ENCODE results near the gene NUP160. TPM values are rescaled to one million over a fixed set of nuclear protein-coding genes. Genes with fewer than 3 reads are reported as not detected.
"Not testable (repeated sequence)": the region's sequence is repeated elsewhere in the genome, so short reads cannot be mapped to it uniquely, and the experiment has no call there.

The NUP160 gene, protein sequence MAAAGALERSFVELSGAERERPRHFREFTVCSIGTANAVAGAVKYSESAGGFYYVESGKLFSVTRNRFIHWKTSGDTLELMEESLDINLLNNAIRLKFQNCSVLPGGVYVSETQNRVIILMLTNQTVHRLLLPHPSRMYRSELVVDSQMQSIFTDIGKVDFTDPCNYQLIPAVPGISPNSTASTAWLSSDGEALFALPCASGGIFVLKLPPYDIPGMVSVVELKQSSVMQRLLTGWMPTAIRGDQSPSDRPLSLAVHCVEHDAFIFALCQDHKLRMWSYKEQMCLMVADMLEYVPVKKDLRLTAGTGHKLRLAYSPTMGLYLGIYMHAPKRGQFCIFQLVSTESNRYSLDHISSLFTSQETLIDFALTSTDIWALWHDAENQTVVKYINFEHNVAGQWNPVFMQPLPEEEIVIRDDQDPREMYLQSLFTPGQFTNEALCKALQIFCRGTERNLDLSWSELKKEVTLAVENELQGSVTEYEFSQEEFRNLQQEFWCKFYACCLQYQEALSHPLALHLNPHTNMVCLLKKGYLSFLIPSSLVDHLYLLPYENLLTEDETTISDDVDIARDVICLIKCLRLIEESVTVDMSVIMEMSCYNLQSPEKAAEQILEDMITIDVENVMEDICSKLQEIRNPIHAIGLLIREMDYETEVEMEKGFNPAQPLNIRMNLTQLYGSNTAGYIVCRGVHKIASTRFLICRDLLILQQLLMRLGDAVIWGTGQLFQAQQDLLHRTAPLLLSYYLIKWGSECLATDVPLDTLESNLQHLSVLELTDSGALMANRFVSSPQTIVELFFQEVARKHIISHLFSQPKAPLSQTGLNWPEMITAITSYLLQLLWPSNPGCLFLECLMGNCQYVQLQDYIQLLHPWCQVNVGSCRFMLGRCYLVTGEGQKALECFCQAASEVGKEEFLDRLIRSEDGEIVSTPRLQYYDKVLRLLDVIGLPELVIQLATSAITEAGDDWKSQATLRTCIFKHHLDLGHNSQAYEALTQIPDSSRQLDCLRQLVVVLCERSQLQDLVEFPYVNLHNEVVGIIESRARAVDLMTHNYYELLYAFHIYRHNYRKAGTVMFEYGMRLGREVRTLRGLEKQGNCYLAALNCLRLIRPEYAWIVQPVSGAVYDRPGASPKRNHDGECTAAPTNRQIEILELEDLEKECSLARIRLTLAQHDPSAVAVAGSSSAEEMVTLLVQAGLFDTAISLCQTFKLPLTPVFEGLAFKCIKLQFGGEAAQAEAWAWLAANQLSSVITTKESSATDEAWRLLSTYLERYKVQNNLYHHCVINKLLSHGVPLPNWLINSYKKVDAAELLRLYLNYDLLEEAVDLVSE (N-terminal part only)
- 10 to 100 TPM; 76.6 to 86.7 (median 80.4) TPM for total RNA-seq

DNA sequence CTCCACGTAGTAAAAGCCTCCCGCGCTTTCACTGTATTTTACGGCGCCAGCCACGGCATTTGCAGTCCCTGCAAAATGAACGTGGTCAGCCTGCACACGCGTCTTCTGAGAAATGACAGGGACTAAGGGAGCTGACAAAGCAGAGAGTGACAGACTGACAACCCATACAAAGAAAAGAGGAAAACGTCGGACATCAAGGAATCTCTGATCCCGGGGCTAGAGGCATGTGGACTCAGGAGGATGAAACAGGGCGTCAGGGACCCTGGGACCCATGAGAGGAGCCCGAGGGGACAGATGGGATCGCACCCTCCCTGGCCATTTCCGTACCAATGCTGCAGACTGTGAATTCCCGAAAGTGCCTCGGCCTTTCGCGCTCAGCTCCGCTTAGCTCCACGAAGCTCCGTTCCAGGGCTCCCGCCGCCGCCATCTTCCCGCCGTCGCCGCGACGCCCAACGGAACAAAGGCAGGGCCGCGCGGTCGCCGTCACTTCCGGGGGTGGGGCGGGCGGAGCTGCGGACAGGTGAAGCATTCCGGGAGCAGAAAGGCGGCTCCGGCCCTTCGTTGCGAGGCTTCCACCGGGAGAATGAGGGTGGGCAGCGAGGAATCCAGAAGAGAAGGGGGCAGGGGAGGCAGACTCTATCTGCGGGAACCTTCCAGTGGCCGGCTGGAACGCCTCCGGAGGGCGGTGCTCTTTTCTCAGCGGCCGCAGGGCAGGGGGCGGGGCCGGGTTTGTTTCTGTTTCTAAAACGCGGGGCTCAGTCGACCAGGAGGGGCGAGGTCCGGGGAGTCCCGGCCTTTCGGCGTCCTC, at the start of gene NUP160:
NUP160 (minus strand) TSS at position 459 of the 808 bp plus-strand sequence; CDS start at position 427, 32 bp downstream.
- no peaks in the 10 kb centered on the region for H3K9me3 Mint-ChIP-seq
- peak within 1 kb of the TSS; percentile 97 for H3K4me3 Mint-ChIP-seq
- DNase-seq, result peak; percentile 83
- H3K36me3 Mint-ChIP-seq (ENCODE audit: insufficient read depth), result peaks cover 16% of the 10 kb centered on the region
- H3K4me1 Mint-ChIP-seq (ENCODE audit: low read depth), result peaks cover 54% of the 10 kb centered on the region
- peak; percentile 92 to 94 for ATAC-seq
- H3K27me3 Mint-ChIP-seq (ENCODE audit: low read depth), result no peaks in the 10 kb centered on the region

DNA sequence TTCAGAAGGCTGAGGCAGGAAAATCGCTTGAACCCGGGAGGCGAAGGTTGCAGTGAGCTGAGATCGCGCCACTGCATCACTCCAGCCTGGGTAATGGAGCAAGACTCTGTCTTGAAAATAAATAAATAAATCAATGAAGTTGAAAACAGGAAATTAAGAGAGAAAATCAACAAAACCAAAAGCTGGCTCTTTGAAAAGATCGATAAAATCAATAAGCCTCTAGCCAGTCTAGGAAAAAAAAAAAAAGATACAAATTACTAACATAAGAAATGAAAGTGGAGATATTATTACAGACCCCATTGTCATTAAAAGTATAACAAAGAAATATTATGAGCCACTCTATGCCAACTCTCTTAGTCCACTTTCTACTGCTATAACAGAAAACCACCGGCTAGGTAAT, 48.0 kb upstream of the NUP160 start:
- Mint-ChIP-seq H3K36me3 (ENCODE audit: insufficient read depth) (no peaks in the 10 kb centered on the region), H3K4me3 (no peak overlapping the region), H3K4me1 (ENCODE audit: low read depth) (peaks cover 11% of the 10 kb centered on the region), H3K27me3 (ENCODE audit: low read depth) (no peaks in the 10 kb centered on the region), H3K9me3 (no peaks in the 10 kb centered on the region)
- DNase-seq (no peak), ATAC-seq (no peak)

DNA sequence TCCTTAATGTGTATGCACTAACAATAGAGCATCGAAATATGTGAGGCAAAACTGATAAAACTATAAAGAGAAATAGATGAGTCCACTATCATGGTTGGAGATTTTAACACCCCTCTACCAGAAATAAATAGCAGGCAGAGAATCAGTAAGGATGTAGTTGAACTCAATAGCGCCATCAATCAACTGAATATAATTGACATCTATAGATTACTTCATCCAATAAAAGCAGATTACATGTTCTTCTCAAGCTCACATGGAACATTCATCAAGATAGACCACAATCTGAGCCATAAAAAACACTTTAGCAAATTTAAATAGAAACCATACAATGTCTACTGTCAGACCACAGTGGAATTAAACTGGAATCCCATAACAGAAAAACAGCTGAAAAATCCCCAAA, 46.9 kb upstream of the NUP160 start:
- peaks cover 11% of the 10 kb centered on the region for H3K4me1 Mint-ChIP-seq (ENCODE audit: low read depth)
- no peaks in the 10 kb centered on the region for H3K36me3 Mint-ChIP-seq (ENCODE audit: insufficient read depth)
- no peak for DNase-seq
- no peaks in the 10 kb centered on the region for H3K9me3 Mint-ChIP-seq
- no peak overlapping the region for H3K4me3 Mint-ChIP-seq
- no peaks in the 10 kb centered on the region for H3K27me3 Mint-ChIP-seq (ENCODE audit: low read depth)
- ATAC-seq, result no peak

DNA sequence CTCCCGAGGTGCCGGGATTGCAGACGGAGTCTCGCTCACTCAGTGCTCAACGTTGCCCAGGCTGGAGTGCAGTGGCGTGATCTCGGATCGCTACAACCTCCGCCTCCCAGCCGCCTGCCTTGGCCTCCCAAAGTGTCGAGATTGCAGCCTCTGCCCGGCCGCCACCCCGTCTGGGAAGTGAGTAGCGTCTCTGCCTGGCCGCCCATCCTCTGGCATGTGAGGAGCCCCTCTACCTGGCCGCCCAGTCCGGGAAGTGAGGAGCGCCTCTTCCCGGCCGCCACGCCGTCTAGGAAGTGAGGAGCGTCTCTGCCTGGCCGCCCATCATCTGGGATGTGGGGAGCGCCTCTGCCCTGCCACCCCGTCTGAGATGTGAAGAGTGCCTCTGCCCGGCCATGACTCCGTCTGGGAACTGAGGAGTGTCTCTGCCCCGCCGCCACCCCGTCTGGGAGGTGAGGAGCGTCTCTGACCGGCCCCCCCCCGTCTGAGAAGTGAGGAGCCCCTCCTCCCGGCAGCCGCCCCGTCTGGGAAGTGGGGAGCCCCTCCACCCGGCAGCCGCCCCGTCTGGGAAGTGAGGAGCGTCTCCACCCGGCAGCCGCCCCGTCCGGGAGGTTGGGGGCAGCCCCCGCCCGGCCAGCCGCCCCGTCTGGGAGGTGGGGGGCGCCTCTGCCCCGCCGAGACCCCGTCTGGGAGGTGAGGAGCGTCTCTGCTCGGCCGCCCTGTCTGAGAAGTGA, 44.6 kb upstream of the NUP160 start:
- not testable (repeated sequence) for ATAC-seq; DNase-seq; H3K27me3 Mint-ChIP-seq (ENCODE audit: low read depth); H3K9me3 Mint-ChIP-seq; H3K4me3 Mint-ChIP-seq; H3K36me3 Mint-ChIP-seq (ENCODE audit: insufficient read depth)
- H3K4me1 Mint-ChIP-seq (ENCODE audit: low read depth), result peaks cover 23% of the 10 kb centered on the region

DNA sequence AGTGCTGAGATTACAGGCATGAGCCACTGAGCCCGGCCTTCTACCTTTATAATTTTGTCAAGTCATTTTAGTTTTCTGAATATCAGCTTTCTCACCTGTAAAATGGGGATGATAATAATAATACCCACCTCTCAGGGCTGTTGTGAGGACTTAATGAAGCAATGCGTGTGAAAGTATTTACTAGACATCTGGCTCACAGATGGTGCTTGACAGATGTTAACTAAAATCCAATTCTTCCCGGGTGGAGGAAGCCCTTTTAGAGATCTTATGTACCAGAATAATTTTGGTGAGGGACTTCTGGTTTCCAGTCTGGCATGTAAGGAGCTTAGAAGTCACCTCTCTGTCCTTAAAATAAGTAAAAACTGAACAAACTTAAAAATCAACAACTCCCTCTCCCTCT, 43.7 kb upstream of the NUP160 start:
- H3K27me3 Mint-ChIP-seq (ENCODE audit: low read depth), result no peaks in the 10 kb centered on the region
- H3K4me3 Mint-ChIP-seq, result no peak overlapping the region
- no peak for DNase-seq

DNA sequence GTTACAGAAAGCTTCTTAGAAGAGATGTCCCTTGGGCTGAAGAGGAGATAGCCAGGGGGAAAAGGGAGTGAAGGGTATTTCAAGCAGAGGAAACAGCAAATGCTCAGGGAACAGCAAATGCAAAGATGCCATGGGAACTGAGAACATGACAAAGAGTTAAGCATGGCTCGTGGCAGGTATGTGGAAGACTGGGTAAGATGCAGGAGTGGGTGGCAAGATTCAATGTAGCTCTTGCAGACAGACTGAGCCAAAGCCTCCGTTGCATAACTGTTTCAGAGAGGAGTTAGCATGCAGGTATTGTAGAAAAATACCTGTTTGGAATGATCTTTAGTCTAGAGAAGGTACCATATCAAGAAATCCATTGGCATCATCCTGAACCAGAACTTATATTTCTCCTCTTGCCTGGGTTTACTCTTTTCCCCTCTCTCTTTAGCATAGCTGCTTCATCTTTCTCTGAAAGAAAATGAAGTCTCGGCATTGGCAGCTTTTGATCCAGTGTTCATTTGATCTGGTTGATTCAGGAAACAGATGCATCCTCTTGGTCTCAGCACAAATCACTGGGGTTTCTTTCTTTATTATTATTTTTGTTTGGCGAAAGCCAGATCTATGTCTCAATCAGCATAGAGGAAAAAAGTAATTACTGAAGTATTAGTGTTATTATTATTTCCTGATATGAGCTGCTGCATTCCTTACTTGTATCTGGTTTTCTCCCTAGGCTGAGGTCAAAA, 41.7 kb upstream of the NUP160 start:
- Mint-ChIP-seq H3K36me3 (ENCODE audit: insufficient read depth) (no peaks in the 10 kb centered on the region), H3K4me3 (no peak overlapping the region), H3K4me1 (ENCODE audit: low read depth) (peaks cover 42% of the 10 kb centered on the region), H3K27me3 (ENCODE audit: low read depth) (no peaks in the 10 kb centered on the region), H3K9me3 (no peaks in the 10 kb centered on the region)
- no peak for DNase-seq
- ATAC-seq, result peak; percentile 38 to 48

More for the DNA sequence above, 43.7 kb upstream of the NUP160 start:
- ATAC-seq, result no peak
- Mint-ChIP-seq H3K4me1 (ENCODE audit: low read depth) (peaks cover 29% of the 10 kb centered on the region), H3K9me3 (no peaks in the 10 kb centered on the region), H3K36me3 (ENCODE audit: insufficient read depth) (no peaks in the 10 kb centered on the region)

DNA sequence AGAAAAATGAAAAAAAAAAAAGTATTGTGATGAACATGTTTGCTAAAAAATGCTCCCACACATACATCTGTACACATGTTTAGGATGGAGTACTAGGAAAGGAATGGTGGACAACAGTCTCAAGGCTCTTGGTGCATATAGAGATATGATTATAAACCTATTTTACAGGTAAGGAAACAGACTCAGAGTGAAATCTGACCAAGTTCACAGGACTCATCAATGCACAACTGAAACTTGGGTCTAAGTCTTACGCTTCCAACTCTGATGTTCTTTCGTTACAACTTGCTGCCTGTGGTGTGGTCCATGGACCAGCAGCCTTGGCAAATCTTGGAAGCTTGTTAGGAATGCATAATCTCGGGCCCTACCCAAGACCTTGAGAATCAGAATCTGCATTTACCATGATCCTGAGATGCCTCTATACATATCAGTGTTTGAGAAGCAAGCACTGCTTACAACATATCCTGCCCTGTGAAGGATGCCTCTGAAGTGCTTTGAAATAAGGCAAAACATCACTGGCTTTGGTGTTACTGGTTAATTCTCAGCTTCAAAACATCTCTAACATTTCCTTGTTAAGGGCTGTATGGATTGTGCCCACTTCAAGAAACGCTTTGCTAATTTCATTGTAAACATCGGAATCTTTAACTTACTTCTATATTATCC, 39.9 kb upstream of the NUP160 start:
- Mint-ChIP-seq H3K27me3 (ENCODE audit: low read depth) (no peaks in the 10 kb centered on the region), H3K9me3 (no peaks in the 10 kb centered on the region)

DNA sequence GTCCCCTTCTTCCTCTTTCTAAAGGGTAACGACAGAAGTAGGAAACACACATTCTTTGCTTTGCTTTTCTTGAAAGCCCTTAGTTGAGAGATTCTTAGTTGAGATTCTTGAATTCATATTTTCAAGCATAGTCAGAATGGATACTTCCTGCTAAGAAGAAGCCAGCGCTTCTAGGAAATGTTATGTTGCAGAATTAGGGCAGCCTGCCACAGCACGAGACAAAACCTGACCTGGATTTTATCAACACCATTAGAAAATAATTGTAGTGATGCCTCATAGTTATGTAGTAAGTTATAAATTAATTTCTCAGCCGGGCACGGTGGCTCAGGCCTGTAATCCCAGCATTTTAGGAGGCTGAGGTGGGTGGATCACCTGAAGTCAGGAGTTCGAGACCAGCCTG, 37.9 kb upstream of the NUP160 start:
- Mint-ChIP-seq H3K4me1 (ENCODE audit: low read depth) (peaks cover 49% of the 10 kb centered on the region), H3K4me3 (no peak overlapping the region), H3K9me3 (no peaks in the 10 kb centered on the region), H3K36me3 (ENCODE audit: insufficient read depth) (no peaks in the 10 kb centered on the region), H3K27me3 (ENCODE audit: low read depth) (no peaks in the 10 kb centered on the region)
- ATAC-seq, result peak in 1 of 2 donors; percentile 40
- no peak for DNase-seq

More for the DNA sequence above, 39.9 kb upstream of the NUP160 start:
- DNase-seq (no peak), ATAC-seq (no peak)
- no peaks in the 10 kb centered on the region for H3K36me3 Mint-ChIP-seq (ENCODE audit: insufficient read depth)
- H3K4me1 Mint-ChIP-seq (ENCODE audit: low read depth), result peaks cover 49% of the 10 kb centered on the region
- H3K4me3 Mint-ChIP-seq, result no peak overlapping the region

DNA sequence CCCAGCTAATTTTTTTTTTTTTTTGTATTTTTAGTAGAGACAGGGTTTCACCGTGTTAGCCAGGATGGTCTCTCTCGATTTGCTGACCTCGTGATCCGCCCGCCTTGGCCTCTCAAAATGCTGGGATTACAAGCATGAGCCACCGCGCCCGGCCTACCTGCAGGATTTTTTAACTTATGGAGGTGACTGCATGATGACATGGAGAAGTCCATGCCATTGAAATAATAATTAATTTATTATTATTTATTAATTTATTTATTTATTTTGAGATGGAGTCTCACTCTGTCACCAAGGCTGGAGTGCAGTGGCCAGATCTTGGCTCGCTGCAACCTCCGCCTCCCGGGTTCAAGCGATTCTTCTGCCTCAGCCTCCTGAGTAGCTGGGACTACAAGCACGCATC, 34.3 kb upstream of the NUP160 start:
- H3K36me3 Mint-ChIP-seq (ENCODE audit: insufficient read depth); H3K9me3 Mint-ChIP-seq; H3K27me3 Mint-ChIP-seq (ENCODE audit: low read depth); ATAC-seq; H3K4me3 Mint-ChIP-seq; DNase-seq: not testable (repeated sequence)
- peaks cover 30% of the 10 kb centered on the region for H3K4me1 Mint-ChIP-seq (ENCODE audit: low read depth)

DNA sequence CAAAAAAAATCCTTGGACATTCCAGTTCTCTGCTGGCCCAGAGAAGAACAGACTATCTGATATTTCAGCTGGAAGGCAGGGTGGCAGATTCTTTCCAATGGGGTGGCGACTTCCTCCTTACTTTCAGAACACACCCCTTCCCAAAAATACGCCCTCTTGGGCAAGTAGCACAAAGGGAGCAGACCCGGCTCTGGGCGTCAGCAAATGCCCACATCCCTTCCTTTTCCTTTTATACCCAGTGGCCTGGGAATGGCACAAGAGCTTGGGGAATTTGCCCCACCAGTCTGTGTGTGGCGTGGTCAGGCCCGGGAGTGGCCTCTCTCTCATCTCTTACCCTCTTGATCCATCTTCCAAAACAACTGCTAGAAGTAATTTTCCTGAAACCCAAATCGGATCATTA, 33.0 kb upstream of the NUP160 start:
- H3K4me1 Mint-ChIP-seq (ENCODE audit: low read depth), result peaks cover 23% of the 10 kb centered on the region
- no peaks in the 10 kb centered on the region for H3K27me3 Mint-ChIP-seq (ENCODE audit: low read depth)
- H3K4me3 Mint-ChIP-seq, result no peak overlapping the region
- peaks cover 8% of the 10 kb centered on the region for H3K9me3 Mint-ChIP-seq
- no peaks in the 10 kb centered on the region for H3K36me3 Mint-ChIP-seq (ENCODE audit: insufficient read depth)
- DNase-seq (no peak), ATAC-seq (no peak)

DNA sequence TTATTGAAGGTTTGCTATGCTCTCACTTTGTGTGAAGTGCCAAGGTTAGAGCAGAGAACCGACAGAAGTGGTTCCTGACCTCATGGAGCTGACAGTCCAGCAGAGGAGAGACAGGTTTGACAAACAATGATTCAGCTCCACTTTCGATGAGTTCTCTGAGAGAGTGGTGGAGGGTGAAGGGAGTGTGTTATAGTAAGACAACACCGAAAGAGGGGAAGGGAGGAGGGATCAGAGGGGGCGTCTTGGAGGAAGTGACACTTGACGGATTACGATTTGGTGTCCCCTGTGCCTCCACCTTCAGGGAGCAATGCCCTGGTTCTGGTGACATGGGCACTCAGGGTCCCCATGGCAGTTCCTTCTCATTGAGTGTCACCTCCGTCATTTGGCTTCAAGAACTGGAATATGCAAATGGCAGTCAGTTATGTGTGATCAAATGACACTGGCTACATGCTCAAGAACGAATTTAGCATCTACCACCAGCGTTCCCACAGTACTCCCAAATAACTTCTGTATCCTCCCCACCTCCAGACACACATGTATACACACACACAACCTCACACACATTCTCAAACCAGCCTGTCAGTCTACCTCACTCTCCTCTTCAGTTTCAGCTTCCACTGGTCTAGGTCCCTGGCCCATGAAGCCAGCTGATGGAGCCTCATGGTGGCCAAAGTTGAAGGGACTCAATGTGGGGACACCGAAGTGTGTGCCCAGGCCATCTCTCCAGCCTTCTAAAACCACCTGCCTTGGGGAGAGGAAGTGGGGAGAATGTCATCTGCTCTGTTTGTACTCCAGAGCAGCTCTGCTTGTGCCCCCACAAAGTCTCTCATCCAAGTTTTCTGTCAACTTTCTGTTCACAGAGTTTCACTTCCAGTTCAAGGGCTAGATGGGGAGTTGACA, 31.4 kb upstream of the NUP160 start:
- Mint-ChIP-seq H3K4me1 (ENCODE audit: low read depth) (peaks cover 9% of the 10 kb centered on the region), H3K36me3 (ENCODE audit: insufficient read depth) (no peaks in the 10 kb centered on the region), H3K27me3 (ENCODE audit: low read depth) (no peaks in the 10 kb centered on the region), H3K4me3 (no peak overlapping the region), H3K9me3 (peaks cover 14% of the 10 kb centered on the region)
- DNase-seq, result no peak
- ATAC-seq, result no peak
